ENCODE measurements around the gene DEUP1. TPM values are rescaled to one million over a fixed set of nuclear protein-coding genes. Genes with fewer than 3 reads are reported as not detected.
"Not testable (repeated sequence)": the region's sequence is repeated elsewhere in the genome, so short reads cannot be mapped to it uniquely, and the experiment has no call there.

DEUP1 gene, protein sequence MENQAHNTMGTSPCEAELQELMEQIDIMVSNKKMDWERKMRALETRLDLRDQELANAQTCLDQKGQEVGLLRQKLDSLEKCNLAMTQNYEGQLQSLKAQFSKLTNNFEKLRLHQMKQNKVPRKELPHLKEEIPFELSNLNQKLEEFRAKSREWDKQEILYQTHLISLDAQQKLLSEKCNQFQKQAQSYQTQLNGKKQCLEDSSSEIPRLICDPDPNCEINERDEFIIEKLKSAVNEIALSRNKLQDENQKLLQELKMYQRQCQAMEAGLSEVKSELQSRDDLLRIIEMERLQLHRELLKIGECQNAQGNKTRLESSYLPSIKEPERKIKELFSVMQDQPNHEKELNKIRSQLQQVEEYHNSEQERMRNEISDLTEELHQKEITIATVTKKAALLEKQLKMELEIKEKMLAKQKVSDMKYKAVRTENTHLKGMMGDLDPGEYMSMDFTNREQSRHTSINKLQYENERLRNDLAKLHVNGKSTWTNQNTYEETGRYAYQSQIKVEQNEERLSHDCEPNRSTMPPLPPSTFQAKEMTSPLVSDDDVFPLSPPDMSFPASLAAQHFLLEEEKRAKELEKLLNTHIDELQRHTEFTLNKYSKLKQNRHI
- total RNA-seq: 0.16 TPM
- polyA plus RNA-seq: not detected

GRCh38 chr11:93330446-93330984, at the start of gene DEUP1:
Gene DEUP1 (plus strand): TSS chr11:93330742. CDS start chr11:93332260, 1,518 bp downstream.
- Histone ChIP-seq H3K27ac (ENCODE audit: low read depth) (no peak within 1 kb of the TSS), H3K4me3 (ENCODE audit: low read depth, low read length) (peak within 1 kb of the TSS; percentile 37), H3K36me3 (ENCODE audit: insufficient read depth) (no peaks in the 10 kb centered on the region), H3K4me1 (ENCODE audit: insufficient read depth) (no peaks in the 10 kb centered on the region)
- WGBS: 3% methylated on average over 71 of the region's 73 CpGs
- DNase-seq (ENCODE audit: extremely low spot score): no peak

- Histone ChIP-seq H3K36me3 (ENCODE audit: insufficient read depth) (no peaks in the 10 kb centered on the region), H3K27ac (ENCODE audit: low read depth) (no peak overlapping the region), H3K4me3 (ENCODE audit: low read depth, low read length) (no peak overlapping the region), H3K4me1 (ENCODE audit: insufficient read depth) (no peaks in the 10 kb centered on the region)
- WGBS: 67% methylated on average over 2 of the region's 2 CpGs
- no peak for DNase-seq (ENCODE audit: extremely low spot score)
Observed at GRCh38 chr11:93285430-93285829, 45.1 kb upstream of the DEUP1 start.

- no peaks in the 10 kb centered on the region for H3K36me3 ChIP-seq (ENCODE audit: insufficient read depth)
Observed at GRCh38 chr11:93287434-93287833, 43.1 kb upstream of the DEUP1 start.

GRCh38 chr11:93288079-93288478, 42.5 kb upstream of the DEUP1 start:
- DNase-seq (ENCODE audit: extremely low spot score): no peak
- Histone ChIP-seq H3K27ac (ENCODE audit: low read depth) (no peak overlapping the region), H3K4me3 (ENCODE audit: low read depth, low read length) (no peak overlapping the region), H3K4me1 (ENCODE audit: insufficient read depth) (no peaks in the 10 kb centered on the region), H3K36me3 (ENCODE audit: insufficient read depth) (no peaks in the 10 kb centered on the region)
- 68% methylated on average over 3 of the region's 3 CpGs for WGBS

More at GRCh38 chr11:93287434-93287833, 43.1 kb upstream of the DEUP1 start:
- Histone ChIP-seq H3K4me1 (ENCODE audit: insufficient read depth) (no peaks in the 10 kb centered on the region), H3K4me3 (ENCODE audit: low read depth, low read length) (no peak overlapping the region), H3K27ac (ENCODE audit: low read depth) (no peak overlapping the region)
- WGBS: 84% methylated on average over 2 of the region's 2 CpGs
- no peak for DNase-seq (ENCODE audit: extremely low spot score)

- Histone ChIP-seq H3K4me1 (ENCODE audit: insufficient read depth) (no peaks in the 10 kb centered on the region), H3K36me3 (ENCODE audit: insufficient read depth) (no peaks in the 10 kb centered on the region), H3K27ac (ENCODE audit: low read depth) (no peak overlapping the region), H3K4me3 (ENCODE audit: low read depth, low read length) (no peak overlapping the region)
- 96% methylated on average over 2 of the region's 2 CpGs for WGBS
- DNase-seq (ENCODE audit: extremely low spot score): no peak
Observed at GRCh38 chr11:93288767-93289166, 41.8 kb upstream of the DEUP1 start.

GRCh38 chr11:93289782-93290463, 40.6 kb upstream of the DEUP1 start:
- no peak for DNase-seq (ENCODE audit: extremely low spot score)
- Histone ChIP-seq H3K4me1 (ENCODE audit: insufficient read depth) (no peaks in the 10 kb centered on the region), H3K4me3 (ENCODE audit: low read depth, low read length) (no peak overlapping the region), H3K27ac (ENCODE audit: low read depth) (no peak overlapping the region), H3K36me3 (ENCODE audit: insufficient read depth) (no peaks in the 10 kb centered on the region)
- WGBS: 48% methylated on average over 5 of the region's 5 CpGs

DNA sequence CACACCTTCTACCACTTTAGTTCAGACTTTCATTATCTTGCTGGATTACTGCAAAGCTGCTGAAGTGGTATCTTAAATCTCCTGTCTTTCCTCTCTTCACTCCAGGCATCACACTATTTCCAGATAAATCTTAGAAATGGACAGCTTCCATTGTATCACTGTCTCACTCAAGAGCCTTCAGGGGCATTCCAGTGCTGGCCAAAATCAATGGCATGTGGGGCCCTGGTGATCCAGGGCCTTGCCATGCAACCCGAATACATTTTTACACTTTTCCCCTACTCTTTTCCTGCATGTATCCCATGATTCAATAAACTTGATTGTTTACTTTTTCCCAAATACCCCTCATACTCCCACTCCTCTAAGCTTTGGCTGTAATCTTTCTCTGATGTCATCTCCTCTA, 39.4 kb upstream of the DEUP1 start:
- Histone ChIP-seq H3K4me3 (ENCODE audit: low read depth, low read length) (no peak overlapping the region), H3K4me1 (ENCODE audit: insufficient read depth) (no peaks in the 10 kb centered on the region), H3K27ac (ENCODE audit: low read depth) (no peak overlapping the region), H3K36me3 (ENCODE audit: insufficient read depth) (no peaks in the 10 kb centered on the region)
- DNase-seq (ENCODE audit: extremely low spot score): no peak
- 70% methylated on average over 1 of the region's 1 CpG for WGBS

DNA sequence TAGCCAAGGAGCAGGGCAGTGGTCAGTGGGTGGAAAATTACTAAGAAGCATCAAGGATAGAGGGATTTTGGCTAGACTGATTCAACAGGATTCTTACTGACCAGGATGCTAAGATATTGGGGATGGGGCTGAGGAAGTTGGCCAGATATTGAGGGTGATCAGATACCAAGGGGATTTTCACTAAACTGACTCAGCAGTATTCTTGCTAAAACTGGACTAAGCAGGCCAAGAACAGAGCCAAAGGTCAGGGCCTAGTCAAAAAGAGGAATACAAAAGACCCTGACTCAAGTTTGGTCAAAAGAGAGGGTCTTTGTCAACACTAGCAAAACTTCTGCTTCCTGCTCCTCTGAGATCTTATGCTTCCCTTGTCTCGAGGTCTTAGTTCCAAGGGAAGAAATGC, 38.6 kb upstream of the DEUP1 start:
- no peaks in the 10 kb centered on the region for H3K4me1 ChIP-seq (ENCODE audit: insufficient read depth)
- DNase-seq (ENCODE audit: extremely low spot score): no peak
- no peaks in the 10 kb centered on the region for H3K36me3 ChIP-seq (ENCODE audit: insufficient read depth)
- 85% methylated on average over 1 of the region's 1 CpG for WGBS
- H3K27ac ChIP-seq (ENCODE audit: low read depth): no peak overlapping the region
- no peak overlapping the region for H3K4me3 ChIP-seq (ENCODE audit: low read depth, low read length)

- WGBS: 77% methylated on average over 4 of the region's 4 CpGs
- Histone ChIP-seq H3K4me3 (ENCODE audit: low read depth, low read length) (no peak overlapping the region), H3K4me1 (ENCODE audit: insufficient read depth) (no peaks in the 10 kb centered on the region), H3K36me3 (ENCODE audit: insufficient read depth) (no peaks in the 10 kb centered on the region), H3K27ac (ENCODE audit: low read depth) (no peak overlapping the region)
- DNase-seq (ENCODE audit: extremely low spot score): no peak
Observed at GRCh38 chr11:93295921-93296575, 34.5 kb upstream of the DEUP1 start.

DNA sequence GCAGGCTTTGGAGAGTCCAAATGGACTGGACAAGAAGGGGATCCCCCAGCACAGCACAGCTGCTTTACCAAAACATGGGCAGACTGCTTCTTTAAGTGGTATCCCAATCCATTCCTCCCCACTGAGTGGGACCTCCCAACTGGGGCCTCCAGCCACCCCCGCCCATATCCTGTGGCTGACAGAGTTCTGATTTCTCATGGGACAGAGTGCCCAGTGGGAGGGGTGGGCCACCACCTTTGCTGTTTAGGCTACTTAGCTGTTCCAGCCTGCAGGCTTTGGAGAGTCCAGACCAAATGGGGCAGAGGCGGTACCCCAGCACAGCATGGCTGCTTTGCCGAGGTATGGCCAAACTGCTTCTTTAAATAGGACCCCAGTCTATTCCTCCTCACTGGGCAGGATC, 26.9 kb upstream of the DEUP1 start:
- Histone ChIP-seq H3K36me3 (ENCODE audit: insufficient read depth) (no peaks in the 10 kb centered on the region), H3K27ac (ENCODE audit: low read depth) (no peak overlapping the region), H3K4me1 (ENCODE audit: insufficient read depth) (no peaks in the 10 kb centered on the region), H3K4me3 (ENCODE audit: low read depth, low read length) (no peak overlapping the region)
- DNase-seq (ENCODE audit: extremely low spot score): no peak
- 89% methylated on average over 3 of the region's 3 CpGs for WGBS

DNA sequence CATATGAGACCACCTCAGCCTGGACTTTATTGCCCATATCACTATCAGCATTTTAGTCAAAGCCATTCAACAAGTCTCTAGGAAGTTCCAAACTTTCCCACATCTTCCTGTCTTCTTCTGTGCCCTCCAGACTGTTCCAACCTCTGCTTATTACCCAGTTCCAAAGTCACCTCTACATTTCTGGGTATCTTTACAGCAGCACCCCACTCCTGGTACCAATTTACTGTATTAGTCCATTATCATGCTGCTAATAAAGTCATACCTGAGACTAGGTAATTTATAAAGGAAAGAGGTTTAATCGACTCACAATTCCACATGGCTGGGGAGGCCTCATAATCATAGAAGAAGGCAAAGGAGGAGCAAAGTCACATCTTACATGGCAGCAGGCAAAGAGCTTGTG, 16.1 kb upstream of the DEUP1 start:
- H3K36me3 ChIP-seq (ENCODE audit: insufficient read depth); H3K4me1 ChIP-seq (ENCODE audit: insufficient read depth); H3K27ac ChIP-seq (ENCODE audit: low read depth); H3K4me3 ChIP-seq (ENCODE audit: low read depth, low read length); DNase-seq (ENCODE audit: extremely low spot score): not testable (repeated sequence)
- 98% methylated on average over 1 of the region's 1 CpG for WGBS

GRCh38 chr11:93319224-93319839, 11.2 kb upstream of the DEUP1 start:
- no peak for DNase-seq (ENCODE audit: extremely low spot score)
- 44% methylated on average over 2 of the region's 2 CpGs for WGBS
- Histone ChIP-seq H3K27ac (ENCODE audit: low read depth) (no peak overlapping the region), H3K4me1 (ENCODE audit: insufficient read depth) (no peaks in the 10 kb centered on the region), H3K4me3 (ENCODE audit: low read depth, low read length) (no peak overlapping the region), H3K36me3 (ENCODE audit: insufficient read depth) (no peaks in the 10 kb centered on the region)

DNA sequence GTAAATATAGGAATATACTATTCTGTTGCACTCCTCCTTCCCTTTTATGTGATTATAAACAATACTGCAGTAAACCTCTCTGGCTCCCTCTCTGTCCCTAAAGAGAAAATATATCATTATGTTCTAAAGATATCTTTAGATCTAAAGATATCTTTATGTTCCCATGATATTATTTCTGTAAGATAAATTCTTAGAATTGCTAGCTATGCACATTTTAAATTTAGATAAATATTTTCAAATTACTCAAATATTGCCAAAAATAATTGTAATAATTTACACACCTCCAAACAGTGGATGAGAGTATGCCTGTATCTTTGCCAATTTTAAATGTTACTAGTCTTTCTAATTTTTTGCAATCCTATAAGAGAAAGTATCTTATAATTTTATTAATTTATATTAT, 10.3 kb upstream of the DEUP1 start:
- DNase-seq (ENCODE audit: extremely low spot score): no peak
- no peak overlapping the region for H3K27ac ChIP-seq (ENCODE audit: low read depth)
- H3K4me3 ChIP-seq (ENCODE audit: low read depth, low read length): no peak overlapping the region
- H3K36me3 ChIP-seq (ENCODE audit: insufficient read depth): no peaks in the 10 kb centered on the region
- H3K4me1 ChIP-seq (ENCODE audit: insufficient read depth): no peaks in the 10 kb centered on the region

Data from urinary bladder (tissue), 4 donors.